A673 (cell line): ENCODE measurements around the gene ADAMTS3.

ENCODE experiments used
- EZH2 ChIP-seq: fragments of 200-600 bp; sonication (generic); IDR thresholded peaks from 2 replicates; pipeline ENCODE4 v1.6.1; 2017; ENCODE audit warnings: borderline replicate concordance, low read depth, mild to moderate bottlenecking, mixed read lengths, antibody characterized with exemption, low read length; ENCODE audit not compliant: poor library complexity, severe bottlenecking
- TF ChIP-seq, protein P1 (sequence below): fragments of 300-800, 200-600 bp; sonication (generic); conservative IDR thresholded peaks from 2 replicates; pipeline ENCODE4 v1.5.1; 2017; ENCODE audit warnings: low read depth, mild to moderate bottlenecking, antibody characterized with exemption, low read length, moderate library complexity, mixed read lengths

- TF ChIP-seq, protein P1, sequence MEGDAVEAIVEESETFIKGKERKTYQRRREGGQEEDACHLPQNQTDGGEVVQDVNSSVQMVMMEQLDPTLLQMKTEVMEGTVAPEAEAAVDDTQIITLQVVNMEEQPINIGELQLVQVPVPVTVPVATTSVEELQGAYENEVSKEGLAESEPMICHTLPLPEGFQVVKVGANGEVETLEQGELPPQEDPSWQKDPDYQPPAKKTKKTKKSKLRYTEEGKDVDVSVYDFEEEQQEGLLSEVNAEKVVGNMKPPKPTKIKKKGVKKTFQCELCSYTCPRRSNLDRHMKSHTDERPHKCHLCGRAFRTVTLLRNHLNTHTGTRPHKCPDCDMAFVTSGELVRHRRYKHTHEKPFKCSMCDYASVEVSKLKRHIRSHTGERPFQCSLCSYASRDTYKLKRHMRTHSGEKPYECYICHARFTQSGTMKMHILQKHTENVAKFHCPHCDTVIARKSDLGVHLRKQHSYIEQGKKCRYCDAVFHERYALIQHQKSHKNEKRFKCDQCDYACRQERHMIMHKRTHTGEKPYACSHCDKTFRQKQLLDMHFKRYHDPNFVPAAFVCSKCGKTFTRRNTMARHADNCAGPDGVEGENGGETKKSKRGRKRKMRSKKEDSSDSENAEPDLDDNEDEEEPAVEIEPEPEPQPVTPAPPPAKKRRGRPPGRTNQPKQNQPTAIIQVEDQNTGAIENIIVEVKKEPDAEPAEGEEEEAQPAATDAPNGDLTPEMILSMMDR = no peak
- no peak for TF ChIP-seq EZH2
Observed at GRCh38 chr4:72274251-72274650, 294.8 kb downstream of the ADAMTS3 start.
